ENCODE data around the gene WDR59. TPM values are rescaled to one million over a fixed set of nuclear protein-coding genes. Genes with fewer than 3 reads are reported as not detected.
"Not testable (repeated sequence)": the region's sequence is repeated elsewhere in the genome, so short reads cannot be mapped to it uniquely, and the experiment has no call there.

The WDR59 gene
- total RNA-seq, 1 experiment from 2014 or later: 95.4 TPM

GRCh38 chr16:74995986-74996385 lies 11.1 kb upstream of the WDR59 start:
- no TSS peak for BruUV-seq (replicated peaks)
- Mint-ChIP-seq H3K4me3 (ENCODE audit: low read depth, unreplicated experiment) (no peak overlapping the region), H3K27ac (ENCODE audit: unreplicated experiment) (no peak overlapping the region), H3K36me3 (ENCODE audit: insufficient read depth, unreplicated experiment) (peaks cover 24% of the 10 kb centered on the region), H3K27me3 (ENCODE audit: unreplicated experiment) (peaks cover 14% of the 10 kb centered on the region), H3K9me3 (ENCODE audit: low read depth, unreplicated experiment) (no peaks in the 10 kb centered on the region), H3K4me1 (ENCODE audit: low read depth, unreplicated experiment) (peaks cover 21% of the 10 kb centered on the region)
- CTCF ChIA-PET: interaction anchor here (0.7 to 3.5 kb wide), 3 partner anchors 16 to 114 kb away, joined by 3 to 125 read pairs (median 4); no protein-coding TSS in a partner anchor
- DNase-seq: no peak
- intact Hi-C loops (cut with micrococcal nuclease; ENCODE audit: unreplicated experiment): no loop called here
- no peak for TF ChIP-seq CTCF (IDR thresholded peaks at IDR 0.05; ENCODE audit: unreplicated experiment)

DNA sequence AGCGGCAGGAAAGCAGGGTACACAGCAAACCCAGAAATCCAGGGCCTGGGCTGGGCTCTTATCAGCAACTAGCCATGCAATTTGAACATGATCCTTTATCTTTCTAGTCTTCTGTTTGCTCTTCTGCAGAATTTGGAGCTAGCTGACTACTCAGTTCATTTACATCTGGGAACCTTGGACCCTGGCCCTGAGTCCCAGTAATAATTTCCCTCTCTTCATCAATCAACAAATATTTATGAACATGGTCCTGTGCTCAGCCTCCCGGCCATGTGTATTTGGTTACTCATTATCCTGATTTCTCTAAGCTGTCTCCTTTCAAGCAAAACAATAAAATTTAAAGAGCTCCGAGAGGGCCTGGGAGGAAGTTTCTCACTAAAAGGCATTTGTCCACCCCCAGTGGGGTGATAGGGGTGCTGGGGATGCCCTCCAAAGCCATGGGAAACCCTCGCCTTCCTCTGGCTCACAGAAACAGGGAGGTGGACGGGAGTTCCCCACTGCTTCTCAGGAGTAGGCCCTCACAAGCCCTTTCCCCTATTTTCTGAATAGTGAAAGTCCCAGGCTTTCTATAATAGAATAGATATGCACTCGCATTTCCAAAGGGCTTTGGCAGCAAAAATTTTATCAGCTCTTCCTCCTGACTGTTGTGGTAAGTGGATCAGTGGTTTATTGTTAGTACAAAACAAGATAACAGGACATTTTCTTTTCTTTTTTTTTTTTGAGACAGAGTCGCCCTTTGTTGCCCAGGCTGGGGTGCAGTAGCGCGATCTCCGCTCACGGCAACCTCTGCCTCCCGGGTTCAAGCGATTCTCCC lies 6.9 kb upstream of the WDR59 start:
- Mint-ChIP-seq H3K4me3 (ENCODE audit: low read depth, unreplicated experiment) (no peak overlapping the region), H3K9me3 (ENCODE audit: low read depth, unreplicated experiment) (no peaks in the 10 kb centered on the region), H3K27me3 (ENCODE audit: unreplicated experiment) (peaks cover 14% of the 10 kb centered on the region), H3K27ac (ENCODE audit: unreplicated experiment) (no peak overlapping the region), H3K4me1 (ENCODE audit: low read depth, unreplicated experiment) (peaks cover 3% of the 10 kb centered on the region), H3K36me3 (ENCODE audit: insufficient read depth, unreplicated experiment) (no peaks in the 10 kb centered on the region)
- no peak for TF ChIP-seq CTCF (IDR thresholded peaks at IDR 0.05; ENCODE audit: unreplicated experiment)
- BruUV-seq (replicated peaks): no TSS peak
- intact Hi-C loops (cut with micrococcal nuclease; ENCODE audit: unreplicated experiment): no loop called here
- CTCF ChIA-PET: interaction anchor here (0.7 kb wide), 1 partner anchor 156 kb away, joined by 4 read pairs; no protein-coding TSS in a partner anchor
- DNase-seq: no peak

DNA sequence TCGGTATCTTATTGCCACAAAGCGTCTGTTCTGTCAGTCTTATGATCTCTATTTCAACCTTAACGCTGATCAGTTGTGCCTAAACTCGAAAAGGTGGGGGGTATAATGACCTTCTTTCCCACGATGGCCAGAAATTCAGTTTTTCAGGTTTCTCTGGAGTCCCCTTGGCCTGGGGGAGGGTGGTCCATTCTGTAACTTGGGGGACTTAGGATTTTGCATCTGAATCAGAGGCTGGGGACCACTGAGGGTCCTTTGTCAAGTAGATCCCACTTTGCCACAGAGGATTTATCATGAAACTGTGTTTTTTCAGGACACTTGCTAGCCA lies 6.3 kb upstream of the WDR59 start:
- H3K36me3 Mint-ChIP-seq (ENCODE audit: insufficient read depth, unreplicated experiment): no peaks in the 10 kb centered on the region
- no peaks in the 10 kb centered on the region for H3K9me3 Mint-ChIP-seq (ENCODE audit: low read depth, unreplicated experiment)
- TF ChIP-seq CTCF (IDR thresholded peaks at IDR 0.05; ENCODE audit: unreplicated experiment): no peak
- intact Hi-C loops (cut with micrococcal nuclease; ENCODE audit: unreplicated experiment): no loop called here
- H3K27ac Mint-ChIP-seq (ENCODE audit: unreplicated experiment): no peak overlapping the region
- no peak for DNase-seq
- H3K27me3 Mint-ChIP-seq (ENCODE audit: unreplicated experiment): peaks cover 14% of the 10 kb centered on the region
- BruUV-seq (replicated peaks): no TSS peak
- CTCF ChIA-PET: no interaction called here
- no peaks in the 10 kb centered on the region for H3K4me1 Mint-ChIP-seq (ENCODE audit: low read depth, unreplicated experiment)
- H3K4me3 Mint-ChIP-seq (ENCODE audit: low read depth, unreplicated experiment): no peak overlapping the region

GRCh38 chr16:74990832-74991231 lies 5.9 kb upstream of the WDR59 start:
- no peaks in the 10 kb centered on the region for H3K4me1 Mint-ChIP-seq (ENCODE audit: low read depth, unreplicated experiment)
- no peaks in the 10 kb centered on the region for H3K9me3 Mint-ChIP-seq (ENCODE audit: low read depth, unreplicated experiment)
- no TSS peak for BruUV-seq (replicated peaks)
- H3K4me3 Mint-ChIP-seq (ENCODE audit: low read depth, unreplicated experiment): no peak overlapping the region
- DNase-seq: no peak
- CTCF ChIA-PET: no interaction called here
- H3K36me3 Mint-ChIP-seq (ENCODE audit: insufficient read depth, unreplicated experiment): no peaks in the 10 kb centered on the region
- intact Hi-C loops (cut with micrococcal nuclease; ENCODE audit: unreplicated experiment): no loop called here
- no peak overlapping the region for H3K27ac Mint-ChIP-seq (ENCODE audit: unreplicated experiment)
- H3K27me3 Mint-ChIP-seq (ENCODE audit: unreplicated experiment): peaks cover 14% of the 10 kb centered on the region
- TF ChIP-seq CTCF (IDR thresholded peaks at IDR 0.05; ENCODE audit: unreplicated experiment): no peak

DNA sequence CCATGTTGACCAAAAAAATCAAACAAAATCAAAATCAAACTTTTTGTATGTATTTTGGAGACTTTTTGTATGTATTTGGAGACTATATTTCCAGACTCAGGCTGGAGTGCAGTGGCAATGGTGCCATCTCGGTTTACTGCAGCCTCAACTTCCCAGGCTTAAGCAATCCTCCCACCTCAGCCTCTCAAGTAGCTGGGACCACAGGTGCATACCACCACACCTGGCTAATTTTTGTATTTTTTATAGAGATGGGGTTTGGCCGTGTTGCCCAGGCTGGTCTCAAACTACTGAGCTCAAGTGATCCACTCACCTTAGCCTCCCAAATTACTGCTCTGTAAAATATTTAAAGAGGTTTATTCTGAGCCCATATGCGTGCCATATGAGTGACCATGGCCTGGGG lies 4.9 kb upstream of the WDR59 start:
- intact Hi-C loops (cut with micrococcal nuclease; ENCODE audit: unreplicated experiment); H3K36me3 Mint-ChIP-seq (ENCODE audit: insufficient read depth, unreplicated experiment); H3K4me3 Mint-ChIP-seq (ENCODE audit: low read depth, unreplicated experiment); H3K9me3 Mint-ChIP-seq (ENCODE audit: low read depth, unreplicated experiment); CTCF ChIA-PET; BruUV-seq (replicated peaks); H3K4me1 Mint-ChIP-seq (ENCODE audit: low read depth, unreplicated experiment); DNase-seq; H3K27ac Mint-ChIP-seq (ENCODE audit: unreplicated experiment): not testable (repeated sequence)
- H3K27me3 Mint-ChIP-seq (ENCODE audit: unreplicated experiment): peaks cover 14% of the 10 kb centered on the region

Data from Calu3 (cell line).